ENCODE data around the gene CELF4.

CELF4 gene

DNA sequence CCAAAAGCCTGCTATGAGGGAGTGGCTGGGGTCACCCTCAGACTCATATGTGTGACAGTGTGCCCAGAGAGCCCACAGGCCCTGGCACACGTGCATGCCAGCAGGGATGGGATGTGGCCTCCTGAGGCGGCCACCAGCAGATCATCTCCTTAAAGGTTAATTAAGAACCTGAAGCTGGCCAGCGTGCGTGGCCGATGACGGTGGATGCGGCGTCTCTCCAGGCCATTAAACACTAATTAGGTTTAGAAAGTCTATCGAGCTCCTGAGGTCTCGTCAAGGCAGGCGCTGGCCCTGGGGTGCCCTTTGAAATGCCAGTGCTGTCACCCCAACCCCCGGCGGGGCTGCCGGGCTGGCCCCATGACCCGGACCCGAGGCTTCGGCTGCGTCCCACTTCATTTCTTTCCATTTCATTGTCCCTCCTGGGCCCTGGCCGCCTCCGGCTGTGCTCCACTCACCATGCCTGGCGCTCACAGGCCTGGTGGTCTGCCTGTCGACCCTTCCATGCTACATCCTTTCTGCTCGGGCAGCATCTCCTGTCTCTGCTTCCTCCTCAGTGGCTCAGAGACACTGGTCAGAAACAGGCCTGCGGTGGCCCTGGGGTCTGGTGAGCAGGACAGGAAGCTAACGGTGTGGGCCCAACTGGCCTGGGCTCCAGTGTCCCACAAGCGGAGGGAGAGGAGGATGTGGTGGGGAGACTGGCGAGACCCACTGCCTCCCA, 228.9 kb downstream of the CELF4 start:
- H3K9me3 ChIP-seq (ENCODE audit: control insufficient read depth in 2 of 2, low read length in 2 of 2): no peaks in the 10 kb centered on the region
- no peak overlapping the region for H3K27ac ChIP-seq (ENCODE audit: low read length)
- no peaks in the 10 kb centered on the region for H3K36me3 ChIP-seq (ENCODE audit: control insufficient read depth in 2 of 2, insufficient read depth in 2 of 2, low read length in 2 of 2)
- H3K27me3 ChIP-seq (ENCODE audit: control insufficient read depth in 1 of 2, insufficient read depth in 2 of 2, low read length in 2 of 2): peaks cover 0 to 6% of the 10 kb centered on the region in 2 donors
- H3K9ac ChIP-seq (ENCODE audit: low read length in 2 of 2): no peak overlapping the region
- H3K4me3 ChIP-seq (ENCODE audit: low read length in 2 of 2): no peak overlapping the region
- H3K4me1 ChIP-seq (ENCODE audit: control insufficient read depth, insufficient read depth, low read length): no peaks in the 10 kb centered on the region

DNA sequence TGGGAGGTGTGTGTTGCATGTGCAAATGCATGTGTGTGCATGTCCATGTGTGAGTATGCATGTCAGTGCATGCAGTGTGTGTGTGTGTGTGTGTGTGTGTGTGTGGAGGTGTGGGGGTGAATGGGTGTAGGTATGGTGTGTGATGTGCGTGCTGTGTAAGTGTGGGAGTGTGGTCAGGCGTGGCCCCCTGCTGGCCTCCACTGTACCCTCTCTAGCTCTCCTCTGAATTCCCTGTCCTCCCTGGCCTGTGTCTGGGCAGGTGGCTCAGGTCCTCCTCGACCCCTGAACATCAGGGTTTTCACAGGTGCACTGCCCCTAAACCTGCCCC, 230.2 kb downstream of the CELF4 start:
- no peak overlapping the region for H3K27ac ChIP-seq (ENCODE audit: low read length)

GRCh38 chr18:37334631-37335408, 230.8 kb downstream of the CELF4 start:
- H3K27ac ChIP-seq (ENCODE audit: low read length): no peak overlapping the region
- H3K36me3 ChIP-seq (ENCODE audit: control insufficient read depth in 2 of 2, insufficient read depth in 2 of 2, low read length in 2 of 2): no peaks in the 10 kb centered on the region
- H3K9ac ChIP-seq (ENCODE audit: low read length in 2 of 2): no peak overlapping the region
- peaks cover 0 to 6% of the 10 kb centered on the region in 2 donors for H3K27me3 ChIP-seq (ENCODE audit: control insufficient read depth in 1 of 2, insufficient read depth in 2 of 2, low read length in 2 of 2)
- H3K4me3 ChIP-seq (ENCODE audit: low read length in 2 of 2): no peak overlapping the region
- no peaks in the 10 kb centered on the region for H3K4me1 ChIP-seq (ENCODE audit: control insufficient read depth, insufficient read depth, low read length)
- no peaks in the 10 kb centered on the region for H3K9me3 ChIP-seq (ENCODE audit: control insufficient read depth in 2 of 2, low read length in 2 of 2)

More for the DNA sequence above, 230.2 kb downstream of the CELF4 start:
- no peaks in the 10 kb centered on the region for H3K36me3 ChIP-seq (ENCODE audit: control insufficient read depth in 2 of 2, insufficient read depth in 2 of 2, low read length in 2 of 2)
- H3K4me3 ChIP-seq (ENCODE audit: low read length in 2 of 2): no peak overlapping the region
- H3K9ac ChIP-seq (ENCODE audit: low read length in 2 of 2): no peak overlapping the region
- peaks cover 0 to 6% of the 10 kb centered on the region in 2 donors for H3K27me3 ChIP-seq (ENCODE audit: control insufficient read depth in 1 of 2, insufficient read depth in 2 of 2, low read length in 2 of 2)
- H3K9me3 ChIP-seq (ENCODE audit: control insufficient read depth in 2 of 2, low read length in 2 of 2): no peaks in the 10 kb centered on the region
- no peaks in the 10 kb centered on the region for H3K4me1 ChIP-seq (ENCODE audit: control insufficient read depth, insufficient read depth, low read length)

DNA sequence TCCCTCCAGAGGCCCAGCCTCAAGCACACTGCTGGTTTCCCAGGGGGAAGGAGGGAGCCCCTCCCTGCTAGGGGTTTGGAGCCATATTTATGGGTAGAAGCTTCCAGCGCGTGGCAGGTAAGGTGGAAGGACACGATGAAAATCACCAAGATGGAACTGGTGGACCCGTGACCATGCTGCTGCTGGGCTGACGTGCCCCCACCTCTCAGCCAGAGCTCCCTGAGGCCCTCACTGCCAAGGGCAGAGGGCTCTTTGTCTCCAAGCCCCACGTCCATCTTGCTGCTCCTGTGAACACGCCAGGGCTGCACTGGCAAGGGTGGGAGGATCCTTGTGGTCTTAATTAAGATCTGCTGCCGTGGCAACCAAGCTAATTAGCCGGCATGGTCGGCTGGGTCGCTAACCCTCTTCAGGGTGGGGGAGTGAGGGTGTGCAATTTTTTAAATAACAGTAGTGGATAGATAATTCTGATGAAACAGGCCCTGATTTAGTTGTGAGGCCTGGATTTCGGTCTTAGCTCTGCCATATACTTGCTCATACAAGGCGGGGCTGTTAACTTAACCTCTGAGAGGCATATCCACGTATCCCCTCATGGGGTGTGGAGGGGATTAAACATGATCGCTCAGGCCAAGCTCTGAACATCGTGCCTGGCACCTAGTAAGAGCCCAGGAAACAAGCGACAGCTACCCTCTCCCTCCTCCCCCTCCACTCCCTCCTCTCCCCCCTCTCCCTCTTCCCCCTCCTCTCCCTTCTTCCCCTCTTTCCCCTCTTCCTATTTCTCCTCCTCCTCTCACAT, 232.8 kb downstream of the CELF4 start:
- H3K4me1 ChIP-seq (ENCODE audit: control insufficient read depth, insufficient read depth, low read length): no peaks in the 10 kb centered on the region
- no peaks in the 10 kb centered on the region for H3K9me3 ChIP-seq (ENCODE audit: control insufficient read depth in 2 of 2, low read length in 2 of 2)
- no peaks in the 10 kb centered on the region for H3K36me3 ChIP-seq (ENCODE audit: control insufficient read depth in 2 of 2, insufficient read depth in 2 of 2, low read length in 2 of 2)
- H3K9ac ChIP-seq (ENCODE audit: low read length in 2 of 2): no peak overlapping the region
- H3K27ac ChIP-seq (ENCODE audit: low read length): no peak overlapping the region
- peaks cover 0 to 2% of the 10 kb centered on the region in 2 donors for H3K27me3 ChIP-seq (ENCODE audit: control insufficient read depth in 1 of 2, insufficient read depth in 2 of 2, low read length in 2 of 2)
- no peak overlapping the region for H3K4me3 ChIP-seq (ENCODE audit: low read length in 2 of 2)

DNA sequence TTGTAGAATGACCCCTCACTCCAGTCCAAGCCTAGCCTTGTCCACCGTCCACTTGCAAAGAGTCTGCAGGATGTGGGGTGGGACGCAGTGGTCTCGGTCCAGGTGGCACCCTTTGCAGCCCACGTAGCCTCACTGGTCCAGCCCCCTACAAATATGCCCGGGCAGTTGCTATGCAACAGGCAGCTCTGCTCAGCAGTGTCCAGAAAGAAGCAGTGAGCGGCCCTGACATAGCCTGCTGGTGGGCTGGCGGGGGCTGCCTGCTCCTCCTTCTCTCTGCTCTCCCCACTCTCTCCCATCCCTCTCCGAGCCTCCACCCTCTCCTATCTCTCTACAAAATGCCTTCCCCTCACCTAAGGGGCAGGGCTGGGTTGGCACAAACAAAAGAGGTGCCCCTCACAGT, 233.4 kb downstream of the CELF4 start:
- H3K4me3 ChIP-seq (ENCODE audit: low read length in 2 of 2): no peak overlapping the region
- no peak overlapping the region for H3K9ac ChIP-seq (ENCODE audit: low read length in 2 of 2)
- H3K9me3 ChIP-seq (ENCODE audit: control insufficient read depth in 2 of 2, low read length in 2 of 2): no peaks in the 10 kb centered on the region
- H3K4me1 ChIP-seq (ENCODE audit: control insufficient read depth, insufficient read depth, low read length): no peaks in the 10 kb centered on the region
- H3K27ac ChIP-seq (ENCODE audit: low read length): no peak overlapping the region
- no peaks in the 10 kb centered on the region for H3K36me3 ChIP-seq (ENCODE audit: control insufficient read depth in 2 of 2, insufficient read depth in 2 of 2, low read length in 2 of 2)
- peaks cover 0 to 2% of the 10 kb centered on the region in 2 donors for H3K27me3 ChIP-seq (ENCODE audit: control insufficient read depth in 1 of 2, insufficient read depth in 2 of 2, low read length in 2 of 2)

GRCh38 chr18:37330173-37330572, 235.4 kb downstream of the CELF4 start:
- Histone ChIP-seq H3K9ac (ENCODE audit: low read length in 2 of 2) (no peak overlapping the region), H3K9me3 (ENCODE audit: control insufficient read depth in 2 of 2, low read length in 2 of 2) (no peaks in the 10 kb centered on the region), H3K4me1 (ENCODE audit: control insufficient read depth, insufficient read depth, low read length) (no peaks in the 10 kb centered on the region)

DNA sequence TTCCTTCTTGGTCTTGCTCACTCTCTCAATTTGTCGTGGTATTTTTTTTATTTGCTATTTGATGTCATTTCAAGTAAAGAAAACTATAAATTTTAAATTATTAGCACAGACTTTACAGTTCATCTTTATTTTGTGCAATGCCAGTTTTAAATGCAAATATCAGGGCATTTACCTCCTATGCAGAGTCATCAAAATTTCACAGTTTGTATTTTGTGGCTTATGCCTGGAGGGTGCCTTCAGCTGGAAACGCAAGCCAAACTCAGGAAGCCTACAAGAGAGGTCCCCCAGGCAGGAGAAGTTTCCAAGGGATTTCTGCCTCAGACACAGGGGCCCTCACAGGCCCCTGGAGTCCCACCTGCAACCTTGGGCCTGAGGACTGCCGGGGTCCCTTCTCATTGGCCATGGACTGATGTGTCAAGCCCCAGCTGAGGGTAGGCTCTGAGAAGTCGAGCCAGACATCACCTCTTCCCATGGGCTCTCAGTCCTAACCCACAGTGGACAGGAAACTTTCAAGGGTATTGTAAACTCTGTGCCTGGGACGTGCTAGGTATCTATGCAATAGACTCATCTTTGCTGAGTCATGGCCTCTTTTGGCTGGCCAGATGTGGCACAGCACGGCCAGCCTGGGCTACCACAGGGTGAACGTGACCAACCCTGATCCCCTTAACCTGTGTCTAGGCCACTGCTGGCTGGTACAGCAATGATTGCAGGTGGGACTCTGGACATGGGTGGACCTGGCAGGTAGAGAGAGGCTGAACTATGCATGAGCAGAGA, 236.5 kb downstream of the CELF4 start:
- Histone ChIP-seq H3K27ac (ENCODE audit: low read length) (no peak overlapping the region), H3K27me3 (ENCODE audit: control insufficient read depth in 1 of 2, insufficient read depth in 2 of 2, low read length in 2 of 2) (no peaks in the 10 kb centered on the region)

More at GRCh38 chr18:37330173-37330572, 235.4 kb downstream of the CELF4 start:
- Histone ChIP-seq H3K27ac (ENCODE audit: low read length) (no peak overlapping the region), H3K4me3 (ENCODE audit: low read length in 2 of 2) (no peak overlapping the region), H3K36me3 (ENCODE audit: control insufficient read depth in 2 of 2, insufficient read depth in 2 of 2, low read length in 2 of 2) (no peaks in the 10 kb centered on the region), H3K27me3 (ENCODE audit: control insufficient read depth in 1 of 2, insufficient read depth in 2 of 2, low read length in 2 of 2) (peaks cover 0 to under 1% of the 10 kb centered on the region in 2 donors)

GRCh38 chr18:37327063-37327577, 238.5 kb downstream of the CELF4 start:
- Histone ChIP-seq H3K27ac (ENCODE audit: low read length) (no peak overlapping the region), H3K9ac (ENCODE audit: low read length in 2 of 2) (no peak overlapping the region), H3K27me3 (ENCODE audit: control insufficient read depth in 1 of 2, insufficient read depth in 2 of 2, low read length in 2 of 2) (peaks cover 5 to 7% of the 10 kb centered on the region in 2 donors), H3K9me3 (ENCODE audit: control insufficient read depth in 2 of 2, low read length in 2 of 2) (no peaks in the 10 kb centered on the region), H3K4me3 (ENCODE audit: low read length in 2 of 2) (no peak overlapping the region), H3K36me3 (ENCODE audit: control insufficient read depth in 2 of 2, insufficient read depth in 2 of 2, low read length in 2 of 2) (no peaks in the 10 kb centered on the region), H3K4me1 (ENCODE audit: control insufficient read depth, insufficient read depth, low read length) (no peaks in the 10 kb centered on the region)

More for the DNA sequence above, 236.5 kb downstream of the CELF4 start:
- no peaks in the 10 kb centered on the region for H3K9me3 ChIP-seq (ENCODE audit: control insufficient read depth in 2 of 2, low read length in 2 of 2)
- H3K36me3 ChIP-seq (ENCODE audit: control insufficient read depth in 2 of 2, insufficient read depth in 2 of 2, low read length in 2 of 2): no peaks in the 10 kb centered on the region
- H3K4me3 ChIP-seq (ENCODE audit: low read length in 2 of 2): no peak overlapping the region
- no peaks in the 10 kb centered on the region for H3K4me1 ChIP-seq (ENCODE audit: control insufficient read depth, insufficient read depth, low read length)
- H3K9ac ChIP-seq (ENCODE audit: low read length in 2 of 2): no peak overlapping the region

DNA sequence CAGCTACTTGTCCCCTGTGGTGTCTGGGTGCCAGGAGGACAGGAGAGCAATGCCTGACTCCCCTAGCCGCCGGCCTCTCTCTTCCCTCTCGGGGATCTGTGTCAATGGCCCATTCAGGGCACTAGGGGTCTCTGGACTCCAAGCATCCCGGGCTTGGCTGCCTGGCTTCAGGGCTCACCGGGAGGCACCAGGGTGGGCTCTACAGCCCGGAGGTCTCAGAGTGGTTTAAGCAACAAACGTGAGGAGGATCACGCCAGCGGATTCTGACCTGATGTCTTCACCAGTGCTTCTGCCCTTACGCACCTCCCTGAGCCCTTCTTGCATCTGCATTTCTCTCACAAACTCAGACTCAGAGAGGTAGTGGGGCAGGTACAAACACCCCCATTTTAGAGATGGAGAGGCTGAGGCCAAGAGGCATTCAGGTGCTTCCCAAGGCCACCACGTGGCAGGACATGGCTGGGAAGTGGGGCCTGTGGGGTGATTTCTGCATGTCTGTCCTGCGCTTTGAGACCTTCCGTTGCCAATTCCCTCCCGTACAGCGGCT, 243.0 kb downstream of the CELF4 start:
- no peaks in the 10 kb centered on the region for H3K36me3 ChIP-seq (ENCODE audit: control insufficient read depth in 2 of 2, insufficient read depth in 2 of 2, low read length in 2 of 2)
- H3K27me3 ChIP-seq (ENCODE audit: control insufficient read depth in 1 of 2, insufficient read depth in 2 of 2, low read length in 2 of 2): peaks cover 5 to 12% of the 10 kb centered on the region in 2 donors
- H3K4me3 ChIP-seq (ENCODE audit: low read length in 2 of 2): no peak overlapping the region
- no peaks in the 10 kb centered on the region for H3K4me1 ChIP-seq (ENCODE audit: control insufficient read depth, insufficient read depth, low read length)
- no peaks in the 10 kb centered on the region for H3K9me3 ChIP-seq (ENCODE audit: control insufficient read depth in 2 of 2, low read length in 2 of 2)
- no peak overlapping the region for H3K27ac ChIP-seq (ENCODE audit: low read length)
- H3K9ac ChIP-seq (ENCODE audit: low read length in 2 of 2): no peak overlapping the region

Measured in stomach smooth muscle (tissue), 2 donors.